ENCODE results near the gene OTOP1. TPM values are rescaled to one million over a fixed set of nuclear protein-coding genes. Genes with fewer than 3 reads are reported as not detected.

Gene OTOP1
- total and polyA plus RNA-seq, 2 of the 4 experiments (the other 2 are of a cell fraction): not detected

DNA sequence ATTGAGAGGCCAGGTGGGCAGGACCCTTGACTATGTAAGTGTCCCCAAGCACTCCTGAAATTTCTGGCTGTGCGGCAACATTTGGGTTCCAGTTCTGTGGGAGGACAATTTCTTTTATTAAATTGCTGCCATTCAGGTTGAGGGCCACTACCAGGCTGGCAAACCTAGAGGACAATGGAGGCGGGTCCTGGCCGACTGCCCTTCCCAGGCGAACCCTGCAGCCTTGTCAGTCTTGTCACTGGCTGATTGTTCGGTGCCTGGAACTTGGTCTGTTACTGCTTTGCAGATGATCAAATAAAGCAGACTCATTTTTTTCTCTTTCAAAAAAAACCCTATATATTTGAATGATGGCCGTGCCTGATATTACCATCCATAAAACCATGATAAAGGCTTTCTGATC, 27.9 kb upstream of the OTOP1 start:
- Histone ChIP-seq H3K4me1 (ENCODE audit: control insufficient read depth, insufficient read depth, low read length) (peaks cover 1% of the 10 kb centered on the region; the same call in 1 of the 2 replicates), H3K18ac (ENCODE audit: low read depth, low read length) (no peak overlapping the region), H3K9me1 (ENCODE audit: insufficient read depth, low read length) (no peaks in the 10 kb centered on the region), H2AK5ac (ENCODE audit: low read depth, low read length) (no peak overlapping the region), H2BK5ac (ENCODE audit: low read depth, low read length, poor library complexity, severe bottlenecking) (no peak overlapping the region), H4K5ac (ENCODE audit: low read depth, low read length) (no peak overlapping the region), H3K27ac (ENCODE audit: insufficient read depth, low read length) (no peak overlapping the region), H2BK15ac (ENCODE audit: low read depth, low read length) (no peak overlapping the region), H3K4me3 (ENCODE audit: insufficient read depth, low read depth, low read length) (no peak overlapping the region), H3K56ac (ENCODE audit: extremely low read depth, insufficient read depth, low read length) (no peak overlapping the region), H2AK9ac (replicated peaks; ENCODE audit: low read depth, low read length, poor library complexity) (no peak overlapping the region), H3K27me3 (ENCODE audit: control insufficient read depth, insufficient read depth, low read length) (peaks cover 22% of the 10 kb centered on the region), H3K4ac (ENCODE audit: low read depth, low read length) (no peak overlapping the region), H4K8ac (ENCODE audit: low read depth in 2 of 2, low read length in 2 of 2) (no peak overlapping the region), H3K23ac (ENCODE audit: low read depth, low read length) (no peak overlapping the region), H3K36me3 (ENCODE audit: control insufficient read depth, insufficient read depth, low read length) (no peaks in the 10 kb centered on the region), H3K9me3 (ENCODE audit: control insufficient read depth, insufficient read depth, low read length) (no peaks in the 10 kb centered on the region), H2BK20ac (ENCODE audit: low read depth, low read length) (no peak overlapping the region), H3K14ac (replicated peaks; ENCODE audit: low read depth, low read length) (no peak overlapping the region), H3K4me2 (ENCODE audit: low read depth, low read length) (no peak overlapping the region), H3K9ac (ENCODE audit: low read depth, low read length) (no peak overlapping the region), H3K79me1 (ENCODE audit: low read depth in 1 of 2, low read length in 2 of 2) (no peaks in the 10 kb centered on the region), H4K20me1 (ENCODE audit: insufficient read depth, low read length) (no peaks in the 10 kb centered on the region), H4K91ac (ENCODE audit: insufficient read depth, low read depth, low read length) (no peak overlapping the region), H2AFZ (replicated peaks; ENCODE audit: low read length, poor library complexity) (no peak overlapping the region), H2BK120ac (ENCODE audit: low read depth, low read length) (no peak overlapping the region)
- DNase-seq (no peak), ATAC-seq (ENCODE audit: low read depth) (no peak)
- dilution Hi-C loops (cut with HindIII; ENCODE audit: low sequenced_read_pairs, unreplicated experiment) (no loop called here), intact Hi-C loops (cut with micrococcal nuclease) (no loop called here), in situ Hi-C loops (cut with MboI; ENCODE audit: low sequenced_read_pairs) (loop anchor here (5.0 kb wide), 1 partner anchor 88 kb away; no protein-coding TSS in a partner anchor)
- TF ChIP-seq BHLHE40 (IDR thresholded peaks at IDR 0.05; ENCODE audit: low read depth, low read length) (no peak), RFX5 (IDR thresholded peaks at IDR 0.05; ENCODE audit: low read depth, low read length) (no peak), RCOR1 (IDR thresholded peaks at IDR 0.05; ENCODE audit: insufficient replicate concordance, low read length) (no peak), MXI1 (IDR thresholded peaks at IDR 0.05; ENCODE audit: borderline replicate concordance, low read depth, low read length) (no peak), SMC3 (IDR thresholded peaks at IDR 0.05; ENCODE audit: low read depth, low read length) (no peak), MAFK (IDR thresholded peaks at IDR 0.05; ENCODE audit: low read depth, low read length) (no peak), POLR2A (IDR thresholded peaks at IDR 0.05; ENCODE audit: low read depth, low read length) (no peak)
- TF ChIP-seq, protein P1, sequence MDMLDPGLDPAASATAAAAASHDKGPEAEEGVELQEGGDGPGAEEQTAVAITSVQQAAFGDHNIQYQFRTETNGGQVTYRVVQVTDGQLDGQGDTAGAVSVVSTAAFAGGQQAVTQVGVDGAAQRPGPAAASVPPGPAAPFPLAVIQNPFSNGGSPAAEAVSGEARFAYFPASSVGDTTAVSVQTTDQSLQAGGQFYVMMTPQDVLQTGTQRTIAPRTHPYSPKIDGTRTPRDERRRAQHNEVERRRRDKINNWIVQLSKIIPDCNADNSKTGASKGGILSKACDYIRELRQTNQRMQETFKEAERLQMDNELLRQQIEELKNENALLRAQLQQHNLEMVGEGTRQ (IDR thresholded peaks at IDR 0.05; ENCODE audit: low read depth, low read length): no peak
- TF ChIP-seq, protein P2, sequence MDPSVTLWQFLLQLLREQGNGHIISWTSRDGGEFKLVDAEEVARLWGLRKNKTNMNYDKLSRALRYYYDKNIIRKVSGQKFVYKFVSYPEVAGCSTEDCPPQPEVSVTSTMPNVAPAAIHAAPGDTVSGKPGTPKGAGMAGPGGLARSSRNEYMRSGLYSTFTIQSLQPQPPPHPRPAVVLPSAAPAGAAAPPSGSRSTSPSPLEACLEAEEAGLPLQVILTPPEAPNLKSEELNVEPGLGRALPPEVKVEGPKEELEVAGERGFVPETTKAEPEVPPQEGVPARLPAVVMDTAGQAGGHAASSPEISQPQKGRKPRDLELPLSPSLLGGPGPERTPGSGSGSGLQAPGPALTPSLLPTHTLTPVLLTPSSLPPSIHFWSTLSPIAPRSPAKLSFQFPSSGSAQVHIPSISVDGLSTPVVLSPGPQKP (IDR thresholded peaks at IDR 0.05; ENCODE audit: borderline replicate concordance, low read depth, low read length): no peak
- ChIA-PET CTCF (no interaction called here), POLR2A (ENCODE audit: unreplicated experiment) (no interaction called here)
- BruUV-seq (replicated peaks): no TSS peak
- 80% methylated on average over 1 of the region's 6 CpGs; no CpG with 5 or more reads in 1 of the 2 experiments for WGBS, 2 experiments (ENCODE audit: extremely low coverage in 2 of 2, insufficient read length in 1 of 2)

All from IMR-90 (cell line).